ENCODE measurements around the gene CIC. TPM values are rescaled to one million over a fixed set of nuclear protein-coding genes. Genes with fewer than 3 reads are reported as not detected.

The CIC gene
- total RNA-seq, 1 donor from 2014 or later = 96.5 TPM

DNA sequence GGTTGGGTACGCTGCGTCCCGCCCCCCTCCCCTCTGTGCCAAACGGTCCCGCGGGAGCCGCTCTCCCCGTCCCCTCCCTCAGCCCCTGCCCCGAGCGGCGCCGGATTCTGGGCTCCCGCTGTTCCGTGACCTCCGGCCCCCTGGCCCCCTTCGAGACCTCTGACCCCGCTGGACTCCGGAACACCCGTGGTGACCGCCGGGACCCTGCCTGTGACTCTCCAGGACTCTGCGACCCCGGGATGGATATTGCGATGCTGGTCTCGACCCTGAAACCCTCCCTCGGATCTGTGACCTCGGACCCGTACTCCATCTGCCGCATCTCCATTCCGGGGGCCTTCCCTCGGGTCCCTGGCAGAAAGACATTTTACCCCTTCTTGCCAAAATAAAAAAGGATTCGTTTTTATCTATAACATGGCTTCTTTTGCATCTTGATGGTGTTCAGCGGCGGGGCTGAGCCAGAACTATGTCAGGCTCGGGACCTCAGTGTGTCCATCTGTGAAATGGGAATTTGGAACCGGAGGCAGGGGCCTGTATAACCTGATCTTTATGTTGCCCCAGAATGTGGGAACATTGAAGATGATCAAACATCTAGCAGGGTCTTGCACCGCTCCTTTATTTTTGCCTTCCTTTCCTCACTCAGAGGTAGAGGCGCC lies 55.7 kb downstream of the CIC start:
- CTCF ChIA-PET = no interaction called here
- POLR2A ChIA-PET = interaction anchor here (2.1 kb wide), 1 partner anchor 82 kb away, joined by 4 read pairs; the partner anchor contains the start of gene GSK3A
- Mint-ChIP-seq H3K27me3 (peaks cover 7% of the 10 kb centered on the region), H3K9me3 (no peaks in the 10 kb centered on the region), H3K36me3 (ENCODE audit: low read depth) (peaks cover 2% of the 10 kb centered on the region), H3K27ac (peak overlapping the region; percentile 75), H3K4me3 (peak overlapping the region; percentile 87), H3K4me1 (peaks cover 21% of the 10 kb centered on the region)
- ATAC-seq (ENCODE audit: low read depth) = no peak
- peak; percentile 22 for DNase-seq
- TF ChIP-seq, protein P1, sequence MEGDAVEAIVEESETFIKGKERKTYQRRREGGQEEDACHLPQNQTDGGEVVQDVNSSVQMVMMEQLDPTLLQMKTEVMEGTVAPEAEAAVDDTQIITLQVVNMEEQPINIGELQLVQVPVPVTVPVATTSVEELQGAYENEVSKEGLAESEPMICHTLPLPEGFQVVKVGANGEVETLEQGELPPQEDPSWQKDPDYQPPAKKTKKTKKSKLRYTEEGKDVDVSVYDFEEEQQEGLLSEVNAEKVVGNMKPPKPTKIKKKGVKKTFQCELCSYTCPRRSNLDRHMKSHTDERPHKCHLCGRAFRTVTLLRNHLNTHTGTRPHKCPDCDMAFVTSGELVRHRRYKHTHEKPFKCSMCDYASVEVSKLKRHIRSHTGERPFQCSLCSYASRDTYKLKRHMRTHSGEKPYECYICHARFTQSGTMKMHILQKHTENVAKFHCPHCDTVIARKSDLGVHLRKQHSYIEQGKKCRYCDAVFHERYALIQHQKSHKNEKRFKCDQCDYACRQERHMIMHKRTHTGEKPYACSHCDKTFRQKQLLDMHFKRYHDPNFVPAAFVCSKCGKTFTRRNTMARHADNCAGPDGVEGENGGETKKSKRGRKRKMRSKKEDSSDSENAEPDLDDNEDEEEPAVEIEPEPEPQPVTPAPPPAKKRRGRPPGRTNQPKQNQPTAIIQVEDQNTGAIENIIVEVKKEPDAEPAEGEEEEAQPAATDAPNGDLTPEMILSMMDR (IDR thresholded peaks at IDR 0.05) = no peak
- intact Hi-C loops (cut with micrococcal nuclease) = loop anchor here (1.0 to 2.0 kb wide), 13 partner anchors 11 to 465 kb away; partner anchors contain the start of genes GSK3A, PAFAH1B3, POU2F2 and PRR19

DNA sequence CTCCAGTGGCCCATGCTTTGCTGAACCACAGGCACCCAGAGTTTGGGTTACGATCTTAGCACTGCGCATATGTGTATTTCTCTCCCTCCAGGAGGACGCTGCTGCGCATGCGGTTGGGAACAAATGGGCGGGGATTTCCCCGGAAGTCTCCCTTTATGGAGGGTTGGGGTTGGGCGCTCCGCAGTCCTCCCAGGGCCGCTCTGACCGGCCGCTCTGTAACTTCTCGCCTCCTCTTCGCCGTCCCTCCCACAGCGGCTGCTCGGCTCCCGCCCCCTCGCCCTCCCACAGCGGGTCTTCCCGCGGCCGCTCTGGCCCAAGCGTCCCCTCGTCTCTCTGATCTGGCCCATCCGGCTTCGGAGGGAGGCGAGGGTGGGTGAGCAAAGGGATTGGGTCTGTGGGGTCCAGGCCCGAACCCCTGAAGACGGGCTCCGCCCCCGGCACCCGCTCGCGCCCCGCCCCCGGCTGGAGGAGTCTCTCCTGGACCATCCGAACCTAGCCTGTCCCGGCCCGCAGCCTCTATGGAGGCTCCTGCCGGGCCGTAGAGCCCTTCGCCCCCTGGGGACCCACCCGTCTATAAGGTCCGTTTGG lies 56.4 kb downstream of the CIC start, which contains the start of gene MEGF8:
MEGF8 (plus strand) TSS at position 328 of the 588 bp plus-strand sequence. CDS start 609 bp downstream, outside the sequence.
- ChIA-PET CTCF (no interaction called here), POLR2A (interaction anchor here (2.1 kb wide), 1 partner anchor 83 kb away, joined by 4 read pairs; the partner anchor contains the start of gene GSK3A)
- H3K9me3 Mint-ChIP-seq = no peaks in the 10 kb centered on the region
- H3K27ac Mint-ChIP-seq = peak within 1 kb of the TSS; percentile 75
- H3K27me3 Mint-ChIP-seq = peaks cover 7% of the 10 kb centered on the region
- H3K4me1 Mint-ChIP-seq = peaks cover 21% of the 10 kb centered on the region
- DNase-seq (peak; percentile 94), ATAC-seq (ENCODE audit: low read depth) (peak; percentile 90)
- peaks cover 2% of the 10 kb centered on the region for H3K36me3 Mint-ChIP-seq (ENCODE audit: low read depth)
- TF ChIP-seq, protein P1 (IDR thresholded peaks at IDR 0.05) = peak; percentile 5
- H3K4me3 Mint-ChIP-seq = peak within 1 kb of the TSS; percentile 87
- intact Hi-C loops (cut with micrococcal nuclease) = loop anchor here (1.0 to 2.0 kb wide), 13 partner anchors 12 to 466 kb away; partner anchors contain the start of genes GSK3A, PAFAH1B3, POU2F2 and PRR19

DNA sequence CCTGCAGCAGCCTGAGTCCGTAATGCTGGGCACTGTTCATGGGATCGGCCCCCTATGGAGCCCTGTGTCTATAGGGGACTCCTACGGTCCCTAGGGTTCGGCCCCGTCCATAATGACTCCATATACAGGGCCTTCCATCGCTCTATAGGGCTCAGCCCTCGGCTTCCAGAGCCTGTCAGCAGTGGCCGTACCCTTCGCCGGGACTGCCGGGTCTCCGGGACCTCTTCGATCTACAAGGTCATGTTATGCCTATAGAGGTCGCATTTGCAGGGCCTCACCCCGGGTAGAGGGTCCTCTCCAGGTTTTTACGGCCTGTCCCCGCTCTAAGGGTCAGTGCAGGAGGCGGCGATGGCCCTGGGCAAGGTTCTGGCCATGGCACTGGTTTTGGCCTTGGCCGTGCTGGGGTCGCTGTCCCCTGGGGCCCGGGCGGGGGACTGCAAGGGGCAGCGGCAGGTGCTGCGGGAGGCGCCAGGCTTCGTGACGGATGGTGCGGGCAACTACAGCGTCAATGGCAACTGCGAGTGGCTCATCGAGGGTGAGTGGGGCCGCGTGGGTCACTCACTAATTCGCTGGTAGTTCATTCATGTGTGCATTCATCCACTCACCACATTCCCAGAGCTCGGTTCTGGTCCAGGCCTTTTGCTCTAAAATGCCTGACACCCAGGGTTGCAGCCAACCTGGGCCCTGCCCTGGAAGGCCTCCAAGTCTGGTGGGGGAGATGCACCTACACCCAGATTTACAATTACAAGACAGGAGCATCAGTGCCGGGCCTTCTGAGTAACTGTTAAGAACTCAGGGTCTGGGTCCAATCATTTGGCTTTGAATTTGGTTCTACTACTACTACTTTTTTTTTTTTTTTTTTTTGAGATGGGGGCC lies 57.1 kb downstream of the CIC start:
- peak; percentile 45 for DNase-seq
- TF ChIP-seq, protein P1 (IDR thresholded peaks at IDR 0.05) = no peak
- Mint-ChIP-seq H3K36me3 (ENCODE audit: low read depth) (peaks cover 2% of the 10 kb centered on the region), H3K4me1 (peaks cover 21% of the 10 kb centered on the region), H3K9me3 (no peaks in the 10 kb centered on the region), H3K4me3 (peak overlapping the region; percentile 87), H3K27me3 (peaks cover 7% of the 10 kb centered on the region), H3K27ac (peak overlapping the region; percentile 75)
- ChIA-PET POLR2A (no interaction called here), CTCF (interaction anchor here (1.3 kb wide), 1 partner anchor 107 kb away, joined by 3 read pairs; no protein-coding TSS in a partner anchor)
- peak; percentile 9 for ATAC-seq (ENCODE audit: low read depth)
- intact Hi-C loops (cut with micrococcal nuclease) = loop anchor here (1.0 to 2.0 kb wide), 13 partner anchors 13 to 467 kb away; partner anchors contain the start of genes GSK3A, PAFAH1B3, POU2F2 and PRR19

DNA sequence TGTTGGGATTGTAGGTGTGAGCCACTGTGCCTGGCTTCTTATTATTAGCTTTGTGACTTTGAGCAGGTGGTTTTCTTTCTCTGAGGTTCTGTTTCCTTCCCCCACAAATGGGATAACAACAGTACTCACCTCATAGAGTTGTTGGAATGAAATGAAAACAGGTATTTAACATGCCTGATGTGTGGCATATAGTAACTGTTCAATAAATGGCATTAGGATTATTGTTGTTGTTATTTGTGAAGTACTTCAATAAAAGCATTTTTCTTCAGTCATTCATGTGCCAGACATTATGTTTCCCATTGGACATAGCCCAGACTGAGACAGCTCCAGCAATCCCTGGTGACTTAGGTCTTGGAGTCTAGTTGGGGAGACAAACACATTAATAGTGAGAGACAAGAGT lies 57.9 kb downstream of the CIC start:
- peaks cover 21% of the 10 kb centered on the region for H3K4me1 Mint-ChIP-seq
- TF ChIP-seq, protein P1 (IDR thresholded peaks at IDR 0.05) = no peak
- no peaks in the 10 kb centered on the region for H3K9me3 Mint-ChIP-seq
- POLR2A ChIA-PET = no interaction called here
- H3K27me3 Mint-ChIP-seq = peaks cover 5% of the 10 kb centered on the region
- peak overlapping the region; percentile 87 for H3K4me3 Mint-ChIP-seq
- no peak overlapping the region for H3K27ac Mint-ChIP-seq
- CTCF ChIA-PET = interaction anchor here (1.3 to 1.4 kb wide), 2 partner anchors 73 to 106 kb away, joined by 3 to 4 read pairs; no protein-coding TSS in a partner anchor
- H3K36me3 Mint-ChIP-seq (ENCODE audit: low read depth) = peaks cover 2% of the 10 kb centered on the region
- intact Hi-C loops (cut with micrococcal nuclease) = no loop called here
- ATAC-seq (ENCODE audit: low read depth) (no peak), DNase-seq (no peak)

Data from activated B cell treated with CpG ODN at 0.5 μM for 24 hours (primary cell).